HCT116 (cell line): ENCODE results near the gene USP31.

Experiments used
- POLR2AphosphoS5 ChIP-seq: IDR thresholded peaks from 2 replicates; pipeline ENCODE4 v1.6.1; 2011; ENCODE audit warnings: mild to moderate bottlenecking, low read depth, low read length, moderate library complexity
- RAD21 ChIP-seq: IDR thresholded peaks from 2 replicates; pipeline ENCODE4 v1.6.1; 2012; ENCODE audit warnings: low read depth, mild to moderate bottlenecking
- TCF7L2 ChIP-seq: IDR thresholded peaks from 2 replicates; pipeline ENCODE4 v1.7.0; 2011; ENCODE audit warnings: borderline replicate concordance, inconsistent platforms; ENCODE audit not compliant: insufficient read depth, insufficient read length; ENCODE audit errors: extremely low read depth

GRCh38 chr16:23152386-23153178 lies 3.3 kb upstream of the USP31 start:
- no peak for TF ChIP-seq TCF7L2
- no peak for TF ChIP-seq RAD21
- no peak for TF ChIP-seq POLR2AphosphoS5
